Measurements from ENCODE around the gene DNAH7.
A peak's percentile ranks its signal among the peaks of the same experiment; 100 is the strongest.

Gene DNAH7

DNA sequence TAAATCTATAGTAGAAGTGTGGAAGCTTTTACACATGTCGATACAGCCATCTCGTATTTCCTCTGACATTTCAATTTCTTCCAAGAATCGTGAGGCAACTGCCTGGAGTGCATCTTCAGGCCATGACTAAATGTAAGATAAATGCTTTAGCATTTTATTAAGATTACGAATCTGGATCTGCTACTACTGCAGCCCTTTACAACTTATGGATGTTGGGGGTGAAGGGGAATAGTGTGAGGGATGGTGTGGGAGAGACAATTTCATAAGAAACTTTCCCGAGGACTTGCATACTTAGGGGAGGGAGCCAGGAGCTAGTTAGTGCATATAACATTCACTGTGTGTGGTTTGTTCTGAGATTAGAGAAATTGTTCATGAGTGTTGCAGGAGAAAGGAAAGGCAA, 206.8 kb downstream of the DNAH7 start:
- DNase-seq, result no peak

DNA sequence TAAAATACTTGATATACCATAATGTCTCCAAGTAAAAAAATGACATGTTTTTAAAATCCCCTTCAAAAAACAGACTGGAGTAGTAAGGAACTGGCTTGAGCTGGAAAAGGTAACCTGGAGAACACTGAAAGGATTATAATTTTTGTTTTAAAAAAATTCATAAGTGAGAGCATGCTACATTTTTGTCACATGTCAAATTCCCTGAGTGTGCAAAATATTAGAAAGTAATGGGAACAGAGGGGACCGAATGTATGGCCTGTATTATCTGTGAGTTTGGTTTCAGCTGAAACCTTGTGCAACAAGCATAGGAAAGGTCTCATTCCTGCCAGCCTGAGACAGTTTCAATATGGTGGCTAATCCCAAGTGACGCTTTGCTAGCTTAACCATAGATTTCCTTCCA, 209.1 kb downstream of the DNAH7 start:
- no peak for DNase-seq

DNA sequence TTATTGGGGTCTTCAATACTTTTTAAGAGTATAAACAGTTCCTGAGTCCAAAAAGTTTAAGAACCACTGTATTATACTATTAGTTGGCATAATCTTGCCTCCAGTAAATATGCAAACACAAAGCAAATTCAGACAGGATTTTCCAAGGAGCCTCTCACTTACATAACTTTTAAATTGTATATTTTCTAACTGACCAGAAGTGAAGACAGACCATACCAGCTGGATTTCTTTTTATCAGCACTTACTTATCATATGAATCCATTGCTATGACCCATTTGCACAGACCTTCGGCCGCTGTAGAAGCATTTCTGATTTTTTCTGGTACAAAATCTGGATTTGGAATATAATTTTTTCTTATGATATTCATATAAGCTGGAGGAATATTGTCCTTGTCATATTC, 211.5 kb downstream of the DNAH7 start:
- no peak for DNase-seq

DNA sequence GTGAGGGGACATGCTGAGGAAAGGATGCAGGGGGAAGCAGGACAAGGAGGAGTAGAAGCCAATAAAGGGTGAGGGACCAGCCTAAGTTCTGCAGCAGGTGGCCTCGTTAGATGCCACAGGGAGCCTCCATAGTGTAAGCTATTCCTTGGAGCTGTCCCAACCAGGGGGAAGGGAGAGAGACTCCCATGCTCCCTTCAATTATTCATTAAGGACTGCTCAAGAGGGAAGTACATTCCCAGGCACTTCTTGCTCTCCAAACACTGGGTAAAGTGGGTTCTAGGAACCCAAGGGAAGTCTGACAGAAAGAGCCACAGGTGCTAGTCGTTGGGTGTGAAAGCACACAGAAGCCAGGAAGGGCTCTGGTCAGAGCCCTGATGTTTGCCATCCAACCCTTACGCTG, 217.9 kb downstream of the DNAH7 start:
- DNase-seq, result no peak

DNA sequence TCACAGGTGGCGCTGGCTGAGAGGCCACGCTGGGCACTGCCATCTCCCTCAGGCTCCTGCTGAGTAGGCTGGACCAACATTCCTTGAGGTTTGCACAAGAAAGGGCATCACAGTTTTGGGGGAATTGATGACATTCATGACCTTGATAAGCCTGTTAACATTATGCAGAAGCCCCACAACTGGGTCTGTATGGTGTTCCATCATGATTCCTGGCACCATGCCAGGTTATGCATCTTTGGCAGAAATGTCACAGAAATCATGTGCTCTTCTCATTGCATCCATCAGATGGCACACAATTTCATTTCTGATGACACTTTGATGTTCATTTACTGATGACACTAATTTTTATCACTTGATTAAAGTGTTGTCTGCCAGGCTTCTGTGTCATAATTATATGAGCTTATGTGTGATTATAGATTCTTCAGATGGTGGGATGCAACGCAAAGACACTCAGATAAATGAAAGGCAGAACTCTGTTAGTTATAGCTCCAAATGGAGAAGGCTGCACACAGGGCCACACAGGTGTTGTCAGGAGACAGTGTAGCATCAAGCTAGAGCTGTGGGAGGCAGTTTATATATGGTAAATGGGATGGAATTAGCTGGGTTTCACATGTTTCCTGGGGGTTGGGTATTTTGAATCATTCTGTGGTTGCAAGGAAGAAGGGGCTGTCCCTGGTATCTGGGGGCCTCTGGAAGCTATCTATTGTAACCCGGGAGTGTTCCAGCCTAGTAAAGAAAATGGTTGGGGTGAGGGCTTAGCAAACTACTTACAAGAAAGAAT, 220.3 kb downstream of the DNAH7 start:
- peak in 1 of 5 experiments; percentile 10 for DNase-seq

DNA sequence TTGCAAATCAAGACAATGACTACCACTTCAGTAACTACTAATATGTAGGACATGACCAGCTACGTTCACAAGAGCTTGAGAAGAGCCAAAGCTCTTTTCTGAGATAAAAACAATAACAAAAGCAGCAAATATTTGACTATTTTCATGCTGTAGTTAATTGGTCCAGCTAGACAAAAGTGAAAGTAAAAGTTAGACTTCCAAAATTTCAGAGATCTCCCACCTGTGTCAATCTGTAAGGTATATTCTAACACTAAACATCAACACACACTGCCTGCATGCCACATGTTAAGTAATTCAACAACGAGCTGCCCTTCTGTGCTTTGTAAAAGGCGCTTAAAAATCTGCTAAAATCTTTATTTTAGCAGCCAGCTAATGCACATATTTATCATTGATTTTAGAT, 225.7 kb downstream of the DNAH7 start:
- DNase-seq, result no peak

DNA sequence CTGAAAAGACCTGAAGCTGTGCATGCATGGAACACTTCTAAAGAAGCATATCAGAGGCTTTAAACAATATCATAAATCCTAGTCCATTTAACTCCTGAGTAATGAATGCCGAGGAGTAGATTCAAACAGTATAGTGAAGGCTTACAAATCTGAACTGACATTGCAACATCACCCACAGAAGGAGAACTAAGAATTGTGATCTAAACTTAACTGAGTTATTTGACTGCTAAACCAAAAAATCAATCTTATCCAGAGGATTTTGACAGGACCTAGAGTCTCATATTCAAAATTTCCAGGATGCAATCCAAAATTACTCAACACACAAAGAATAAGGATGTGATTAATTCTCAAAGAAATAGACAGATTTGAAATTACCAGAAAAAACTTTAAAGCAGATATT, 230.6 kb downstream of the DNAH7 start:
- no peak for DNase-seq

DNA sequence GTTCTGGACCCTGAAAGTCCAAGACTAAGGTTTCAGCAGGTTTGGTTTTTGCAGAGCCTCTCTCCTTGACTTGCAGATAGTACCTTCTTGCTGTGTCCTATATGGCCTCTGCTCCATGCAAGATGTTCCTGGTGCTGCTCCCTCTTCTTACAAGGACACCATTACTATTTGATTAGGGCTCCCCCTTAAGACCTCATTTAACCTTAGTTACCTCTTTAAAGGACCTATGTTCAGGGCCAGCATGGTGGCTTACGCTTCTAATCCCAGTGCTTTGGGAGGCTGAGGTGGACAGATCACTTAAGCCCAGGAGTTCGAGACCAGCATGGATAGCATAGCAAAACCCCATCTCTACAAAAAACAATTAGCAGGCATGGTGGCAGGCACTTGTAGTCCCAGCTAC, 232.6 kb downstream of the DNAH7 start:
- no peak for DNase-seq

DNA sequence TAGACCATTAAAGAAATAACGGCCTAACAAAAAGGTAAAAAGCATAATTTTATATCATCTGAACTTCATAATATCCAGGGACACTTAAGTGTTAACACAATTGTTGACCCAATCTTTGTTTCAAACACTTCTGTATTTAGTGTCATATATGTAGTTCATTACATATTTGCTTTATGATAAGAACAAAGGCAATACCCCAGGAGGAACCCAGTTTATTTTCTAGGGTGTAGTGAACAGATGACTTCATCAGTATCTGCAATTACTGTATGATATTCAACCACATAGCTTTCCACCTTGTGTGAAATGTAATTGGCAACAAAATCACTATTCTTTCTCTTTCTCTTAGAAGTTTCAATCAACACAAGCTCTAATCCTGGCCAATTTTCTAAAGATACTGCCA, 233.8 kb downstream of the DNAH7 start:
- DNase-seq, result no peak

DNA sequence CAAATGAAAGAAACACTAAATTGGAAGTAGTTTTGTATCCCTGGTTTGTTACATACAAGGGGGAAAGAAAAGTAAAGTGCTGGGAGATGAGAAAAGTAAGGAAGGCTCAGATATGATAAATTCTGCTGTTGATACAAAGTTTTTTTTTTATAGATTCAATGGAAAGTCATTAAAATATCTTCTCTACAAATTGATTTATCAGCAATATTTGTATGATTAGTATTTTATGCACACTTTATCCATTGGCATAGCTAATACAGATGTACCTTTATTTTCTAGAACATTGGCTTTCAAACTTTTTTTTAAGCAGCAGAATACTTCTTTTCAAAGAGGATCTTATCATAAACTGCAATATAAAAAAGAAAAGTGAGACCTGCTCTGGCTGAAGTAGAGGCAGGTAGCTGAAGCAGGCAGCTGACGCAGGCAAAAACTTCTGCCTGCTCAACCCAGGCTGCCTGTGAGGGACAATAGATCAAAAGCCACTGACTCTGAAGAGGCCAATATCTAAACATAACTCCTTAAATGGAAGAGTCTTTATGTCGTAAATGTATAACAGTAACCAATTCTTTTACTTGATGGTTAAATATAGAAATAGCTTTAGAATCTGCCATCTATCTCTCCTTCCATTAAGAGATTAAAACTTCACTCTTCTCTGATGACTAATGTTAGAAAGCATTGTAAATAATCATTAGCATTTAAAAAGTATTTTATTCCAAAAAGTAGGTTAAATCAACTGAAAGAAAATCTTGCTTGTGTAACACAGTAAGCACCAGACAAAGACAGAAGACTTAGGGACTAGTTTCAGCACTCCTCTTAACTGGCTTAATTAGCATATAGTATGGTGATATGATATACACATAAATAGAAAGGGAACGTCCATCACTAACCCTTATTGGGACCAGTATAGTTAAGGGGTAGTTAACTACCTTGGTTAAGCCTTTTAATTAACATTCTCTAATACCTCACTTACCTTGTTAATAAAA, 237.4 kb downstream of the DNAH7 start:
- no peak for DNase-seq

DNA sequence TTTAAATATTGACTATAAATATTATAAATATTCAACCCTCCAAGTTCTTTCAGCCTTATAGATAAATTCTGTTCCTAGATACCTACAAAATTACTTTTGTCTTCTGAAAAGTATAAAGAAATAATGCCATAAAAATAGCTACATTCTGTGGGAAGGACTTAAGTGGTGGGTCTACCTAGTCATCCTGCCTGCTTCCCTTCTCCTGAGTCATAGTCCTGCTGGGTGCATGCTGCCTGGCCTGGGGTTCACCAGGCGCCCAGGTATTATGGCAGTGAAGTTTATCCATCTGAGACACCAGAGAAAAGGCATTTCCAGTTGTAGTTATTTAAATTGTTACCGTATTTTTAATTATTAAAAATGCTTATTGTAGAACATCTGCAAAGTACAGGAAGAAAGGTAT, 244.2 kb downstream of the DNAH7 start:
- no peak for DNase-seq

DNA sequence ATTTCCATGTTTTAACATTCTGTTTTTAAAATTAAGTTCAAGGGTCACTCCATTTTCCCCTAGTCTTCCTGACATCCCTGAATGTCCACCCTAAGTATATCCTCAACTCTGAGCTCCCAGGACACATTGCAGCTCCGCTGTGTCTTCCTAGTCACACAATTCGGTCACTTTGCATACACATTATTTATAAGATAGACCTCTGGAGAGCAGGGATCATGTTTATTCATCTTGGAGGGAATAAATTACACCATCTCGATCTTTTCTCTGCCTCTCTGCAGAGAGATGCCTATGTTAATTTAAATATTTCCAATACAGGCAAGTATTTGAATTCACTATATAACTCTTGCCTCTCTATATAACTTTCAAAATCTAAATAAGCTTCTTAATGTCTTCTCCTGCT, 245.4 kb downstream of the DNAH7 start:
- no peak for DNase-seq

DNA sequence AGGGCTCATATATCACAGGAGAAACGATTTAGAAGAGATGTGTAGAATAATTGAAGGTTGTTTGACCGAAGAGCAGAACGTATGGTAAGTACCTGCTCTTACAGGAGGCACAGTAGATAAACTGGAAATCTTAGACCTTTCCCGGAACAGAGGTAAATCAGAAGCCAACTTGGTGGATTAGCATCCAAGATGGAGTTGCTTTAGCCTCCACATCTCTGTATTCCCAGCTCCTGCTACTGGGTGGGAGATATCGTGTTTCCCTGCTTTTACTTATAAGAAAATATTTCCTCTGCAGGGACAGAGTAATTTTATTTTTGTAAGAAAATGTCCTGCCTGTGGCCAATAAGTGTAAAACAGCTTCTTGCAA, 247.1 kb downstream of the DNAH7 start:
- DNase-seq, result no peak

DNA sequence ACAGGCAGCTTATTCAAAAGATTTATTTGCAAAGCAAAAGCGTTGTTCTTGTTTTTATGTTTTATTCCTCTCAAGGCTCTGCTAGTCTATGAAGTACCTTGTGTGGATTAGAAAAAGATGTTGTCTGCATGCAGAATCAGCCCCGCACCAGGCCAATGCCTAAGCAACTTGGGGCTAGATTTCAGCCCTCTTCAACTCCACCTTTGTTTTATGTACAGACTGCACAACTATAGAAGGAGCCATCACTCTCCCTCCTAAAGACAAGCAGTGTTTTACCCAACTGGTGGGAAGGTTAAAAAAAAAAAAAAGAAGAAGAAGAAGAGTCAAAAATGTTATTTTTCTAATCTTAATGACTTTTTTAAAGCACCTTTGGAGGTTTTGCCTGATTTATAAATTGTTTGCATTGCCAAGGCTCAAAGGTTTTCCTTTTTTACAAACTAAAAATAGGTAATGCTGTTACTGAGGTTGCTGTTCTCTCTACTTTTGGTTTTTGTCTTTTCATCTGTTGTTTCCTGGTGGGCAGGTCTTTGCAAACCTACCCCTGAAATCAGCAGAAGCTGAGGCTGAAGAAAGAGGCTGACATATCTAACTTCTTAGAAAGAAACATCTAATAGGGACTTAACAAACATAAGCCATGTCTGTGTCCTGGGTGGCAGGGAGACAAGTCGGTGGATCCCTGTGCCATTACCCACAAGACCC, 247.6 kb downstream of the DNAH7 start:
- no peak for DNase-seq

DNA sequence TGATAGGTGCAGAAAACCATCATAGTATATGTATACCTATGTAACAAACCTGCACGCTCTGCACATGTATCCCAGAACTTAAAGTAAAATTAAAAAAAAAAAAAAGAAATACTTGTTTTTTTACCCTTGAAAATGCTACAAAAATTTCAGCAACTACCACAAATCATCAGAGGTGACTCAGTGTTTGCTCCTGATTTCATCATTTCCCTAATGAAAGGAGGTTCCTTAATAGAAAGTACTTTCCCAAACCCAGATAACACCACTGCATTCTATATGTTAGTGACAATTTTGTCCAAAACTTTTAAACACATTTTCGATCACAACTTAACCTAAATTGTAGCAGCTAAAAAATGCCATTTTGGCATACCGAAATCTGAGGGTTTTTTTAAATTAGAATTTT, 248.3 kb downstream of the DNAH7 start:
- DNase-seq, result no peak

DNA sequence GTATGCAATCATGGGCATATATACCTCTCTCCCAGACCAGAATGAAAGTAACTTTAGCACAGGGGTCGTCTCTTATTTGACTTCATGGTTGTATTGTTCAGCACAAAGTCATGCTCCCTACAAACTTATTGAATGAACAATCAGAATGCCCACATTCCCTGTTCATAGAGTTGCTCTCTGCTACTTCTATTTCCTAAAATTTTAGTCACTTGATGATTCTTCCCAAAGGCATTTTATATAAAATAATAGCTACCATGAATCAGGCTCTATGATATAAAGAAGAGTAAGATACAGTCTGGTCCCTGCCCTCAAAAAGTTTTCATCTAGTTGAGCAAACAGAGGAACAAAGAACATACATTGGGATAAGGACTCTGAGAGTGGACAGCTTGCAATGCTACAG, 249.4 kb downstream of the DNAH7 start:
- DNase-seq, result no peak

DNA sequence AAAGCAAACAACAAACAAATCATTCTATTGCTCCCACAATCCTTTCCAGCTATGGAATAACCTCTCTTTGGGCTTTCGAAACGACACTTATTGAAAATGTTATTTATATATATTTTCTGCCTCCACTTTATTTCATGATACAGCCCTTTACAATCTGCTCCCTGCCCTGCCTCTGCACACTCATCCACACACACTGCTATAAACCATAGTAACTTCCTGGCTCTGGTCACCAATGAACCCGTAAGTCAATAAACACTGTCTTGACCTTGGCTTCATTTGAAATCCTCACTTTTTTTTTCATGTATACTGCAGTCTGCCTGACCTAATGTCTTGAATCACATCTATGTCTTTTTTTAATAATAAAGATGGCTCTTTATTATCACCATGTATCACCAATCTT, 250.1 kb downstream of the DNAH7 start:
- no peak for DNase-seq

DNA sequence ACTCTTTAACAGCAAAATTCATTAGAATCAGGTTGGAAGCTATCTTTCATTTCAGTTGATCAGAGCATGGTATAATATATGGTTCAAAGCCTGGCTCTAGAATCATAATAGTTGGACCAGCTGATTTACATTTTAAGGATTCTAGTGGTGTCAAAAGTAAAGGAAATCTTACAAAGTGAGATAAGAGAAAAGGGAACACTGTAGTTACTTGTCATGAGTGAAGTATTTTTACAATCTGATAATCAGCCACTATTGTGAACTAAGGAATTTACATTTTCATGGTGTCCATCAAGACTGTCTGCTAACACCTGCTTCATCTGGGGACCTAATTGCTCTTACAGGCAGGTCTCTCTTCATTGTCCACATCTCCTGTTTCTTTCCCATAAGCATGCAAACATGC, 250.5 kb downstream of the DNAH7 start:
- DNase-seq, result no peak

DNA sequence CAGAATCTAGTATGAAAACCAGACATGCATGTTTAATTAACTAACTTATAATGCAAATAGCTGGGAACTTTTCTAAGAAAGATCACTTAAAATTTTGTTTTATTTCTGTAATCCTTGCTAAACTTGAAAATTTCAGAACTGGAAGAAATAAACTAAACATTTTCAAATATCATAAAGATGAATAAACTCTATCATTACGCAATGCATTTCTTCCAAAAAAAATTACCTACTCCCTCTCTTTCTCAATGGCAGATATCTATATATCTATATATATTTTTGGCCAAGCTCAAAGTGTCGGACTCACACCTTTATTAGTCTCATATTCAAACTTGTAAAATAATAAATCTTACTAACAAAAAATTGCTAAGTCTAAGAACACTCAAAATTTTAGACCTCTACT, 253.6 kb downstream of the DNAH7 start:
- DNase-seq, result no peak

DNA sequence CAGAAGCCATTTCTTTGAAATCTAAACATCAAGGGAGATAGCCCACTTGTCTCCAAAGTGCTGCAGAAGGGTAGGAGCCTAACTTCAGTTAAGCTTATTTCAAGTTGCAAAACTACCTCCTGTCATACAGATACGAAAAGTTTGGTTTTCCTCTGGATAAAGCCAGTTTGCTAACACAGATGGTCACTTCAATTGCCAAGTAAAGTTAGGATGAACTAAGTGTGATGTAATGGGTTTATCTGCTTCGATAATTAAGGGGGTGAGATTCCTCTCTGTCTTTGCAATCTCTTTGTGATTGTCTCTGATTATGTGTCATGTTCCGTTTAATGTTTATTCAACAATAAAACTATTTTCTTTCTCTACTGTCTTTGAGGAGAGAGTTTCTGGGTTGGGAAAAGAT, 255.2 kb downstream of the DNAH7 start:
- no peak for DNase-seq

DNA sequence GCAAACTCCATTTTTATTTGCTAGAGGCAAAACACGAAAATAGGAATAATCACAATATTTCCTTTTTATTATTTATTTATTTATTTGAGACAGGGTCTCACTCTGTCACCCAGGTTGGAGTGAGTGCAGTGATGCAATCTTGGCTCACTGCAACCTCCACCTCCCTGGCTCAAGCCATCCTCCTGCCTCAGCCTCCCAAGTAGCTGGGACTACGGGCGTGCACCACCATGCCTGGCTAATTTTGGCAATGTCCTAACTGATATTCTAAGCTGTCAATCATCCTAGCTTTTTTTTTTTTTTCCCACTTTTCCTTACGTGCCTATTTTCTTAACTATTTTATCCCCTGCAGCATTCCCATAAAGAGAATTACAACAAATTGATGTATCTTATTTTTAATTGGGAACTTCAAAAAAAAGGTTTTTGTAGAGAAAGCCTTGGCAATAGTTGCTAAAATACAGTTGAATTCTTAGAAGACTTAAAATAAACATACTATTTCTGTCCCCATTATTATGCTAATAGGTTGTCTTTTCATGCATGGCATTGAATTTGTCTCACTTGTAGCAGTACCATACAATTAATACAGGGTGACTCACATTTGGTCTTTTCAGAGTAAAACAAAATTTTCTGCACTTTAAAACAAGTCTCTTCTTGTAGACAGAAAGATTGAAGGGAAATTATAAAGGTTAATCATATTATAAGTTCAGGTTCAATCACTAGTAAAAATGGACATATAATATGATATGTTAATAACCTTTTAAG, 258.1 kb downstream of the DNAH7 start:
- no peak for DNase-seq

DNA sequence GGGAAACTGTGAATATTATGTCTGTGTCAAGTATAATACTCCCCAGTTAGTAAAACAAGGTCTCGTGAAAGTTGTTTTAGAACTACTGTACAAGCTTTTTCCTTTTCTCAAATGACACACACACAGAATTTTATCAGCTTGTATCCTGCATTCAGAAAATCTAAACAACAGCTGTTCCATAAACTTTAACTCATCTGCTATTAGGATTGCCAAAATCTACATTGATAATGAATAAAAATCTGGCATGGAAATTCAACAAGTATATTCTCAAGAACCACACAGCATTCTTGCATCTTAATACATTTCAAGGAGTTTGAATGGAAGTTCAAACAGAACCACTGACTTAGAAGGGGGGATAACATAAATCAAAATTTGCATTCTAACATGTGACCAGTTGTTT, 260.4 kb downstream of the DNAH7 start:
- no peak for DNase-seq

Measured in T-helper 2 cell (primary cell).